Measurements from ENCODE around the gene EFCAB7.

- TF ChIP-seq, protein P1, sequence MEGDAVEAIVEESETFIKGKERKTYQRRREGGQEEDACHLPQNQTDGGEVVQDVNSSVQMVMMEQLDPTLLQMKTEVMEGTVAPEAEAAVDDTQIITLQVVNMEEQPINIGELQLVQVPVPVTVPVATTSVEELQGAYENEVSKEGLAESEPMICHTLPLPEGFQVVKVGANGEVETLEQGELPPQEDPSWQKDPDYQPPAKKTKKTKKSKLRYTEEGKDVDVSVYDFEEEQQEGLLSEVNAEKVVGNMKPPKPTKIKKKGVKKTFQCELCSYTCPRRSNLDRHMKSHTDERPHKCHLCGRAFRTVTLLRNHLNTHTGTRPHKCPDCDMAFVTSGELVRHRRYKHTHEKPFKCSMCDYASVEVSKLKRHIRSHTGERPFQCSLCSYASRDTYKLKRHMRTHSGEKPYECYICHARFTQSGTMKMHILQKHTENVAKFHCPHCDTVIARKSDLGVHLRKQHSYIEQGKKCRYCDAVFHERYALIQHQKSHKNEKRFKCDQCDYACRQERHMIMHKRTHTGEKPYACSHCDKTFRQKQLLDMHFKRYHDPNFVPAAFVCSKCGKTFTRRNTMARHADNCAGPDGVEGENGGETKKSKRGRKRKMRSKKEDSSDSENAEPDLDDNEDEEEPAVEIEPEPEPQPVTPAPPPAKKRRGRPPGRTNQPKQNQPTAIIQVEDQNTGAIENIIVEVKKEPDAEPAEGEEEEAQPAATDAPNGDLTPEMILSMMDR (IDR thresholded peaks at IDR 0.05): no peak
- TF ChIP-seq POLR2AphosphoS5 (IDR thresholded peaks at IDR 0.05) (no peak), POLR2A (IDR thresholded peaks at IDR 0.05) (no peak)
These were observed 77.7 kb downstream of the EFCAB7 start for GRCh38 chr1:63601061-63601460.

Measured in breast epithelium (tissue), 3 donors.